Activated B cell treated with CpG ODN at 0.5 μM for 24 hours (primary cell): Measurements from ENCODE around the gene COIL. TPM values are rescaled to one million over a fixed set of nuclear protein-coding genes. Genes with fewer than 3 reads are reported as not detected.

Experiments used
- ATAC-seq: fragments of 200-7000 bp; cut with Tn5 transposase; one replicate; pipeline ENCODE4 v1.10.0; 2021; ENCODE audit warnings: low read depth, mild to moderate bottlenecking, moderate library complexity
- CTCF ChIA-PET: fragments of 350-600 bp; sonication (Branson Sonifier 250); formaldehyde crosslinking; loops from one replicate; lab custom pipeline; 2021; ENCODE audit warnings: antibody characterized with exemption; lab: Charles Lee
- POLR2A ChIA-PET: fragments of 350-600 bp; sonication (Branson Sonifier 250); formaldehyde crosslinking; loops from one replicate; lab custom pipeline; 2021; ENCODE audit warnings: antibody characterized with exemption; lab: Charles Lee
- DNase-seq: peaks from one replicate; pipeline ENCODE4 v3.0.0; 2022
- H3K27ac Mint-ChIP-seq: one replicate; pipeline ENCODE4 v1.8.0; 2020; ENCODE audit warnings: mixed read lengths
- H3K27me3 Mint-ChIP-seq: one replicate; pipeline ENCODE4 v1.8.0; 2021; ENCODE audit warnings: mixed read lengths
- H3K36me3 Mint-ChIP-seq: one replicate; pipeline ENCODE4 v1.8.0; 2021; ENCODE audit warnings: low read depth, mixed read lengths
- H3K4me1 Mint-ChIP-seq: one replicate; pipeline ENCODE4 v1.8.0; 2021; ENCODE audit warnings: mixed read lengths
- H3K4me3 Mint-ChIP-seq: one replicate; pipeline ENCODE4 v1.8.0; 2020; ENCODE audit warnings: mild to moderate bottlenecking, mixed read lengths
- H3K9me3 Mint-ChIP-seq: one replicate; pipeline ENCODE4 v1.8.0; 2020; ENCODE audit warnings: mixed read lengths
- intact Hi-C: fragments of 100-400 bp; cut with micrococcal nuclease; formaldehyde crosslinking; loops from one replicate; pipeline ENCODE4 v1.15.1; 2024
- total RNA-seq: library from RNA; stranded (reverse); gene quantifications from 2 replicates; pipeline ENCODE4 v1.2.3, GENCODE V29; 2022
- TF ChIP-seq, protein P1 (sequence below): fragments of 200-600 bp; IDR thresholded peaks from one replicate; pipeline ENCODE4 v1.8.0; 2022; ENCODE audit warnings: antibody characterized with exemption, mild to moderate bottlenecking

The COIL gene
- total RNA-seq, 1 donor from 2014 or later: 21.9 TPM

- intact Hi-C loops: no loop called here
- H3K27me3 Mint-ChIP-seq: no peaks in the 10 kb centered on the region
- CTCF ChIA-PET: no interaction called here
- ATAC-seq (no peak), DNase-seq (no peak)
- POLR2A ChIA-PET: no interaction called here
- no peak overlapping the region for H3K27ac Mint-ChIP-seq
- H3K9me3 Mint-ChIP-seq: no peaks in the 10 kb centered on the region
- peaks cover 2% of the 10 kb centered on the region for H3K4me1 Mint-ChIP-seq
- H3K4me3 Mint-ChIP-seq: no peak overlapping the region
- TF ChIP-seq, protein P1, sequence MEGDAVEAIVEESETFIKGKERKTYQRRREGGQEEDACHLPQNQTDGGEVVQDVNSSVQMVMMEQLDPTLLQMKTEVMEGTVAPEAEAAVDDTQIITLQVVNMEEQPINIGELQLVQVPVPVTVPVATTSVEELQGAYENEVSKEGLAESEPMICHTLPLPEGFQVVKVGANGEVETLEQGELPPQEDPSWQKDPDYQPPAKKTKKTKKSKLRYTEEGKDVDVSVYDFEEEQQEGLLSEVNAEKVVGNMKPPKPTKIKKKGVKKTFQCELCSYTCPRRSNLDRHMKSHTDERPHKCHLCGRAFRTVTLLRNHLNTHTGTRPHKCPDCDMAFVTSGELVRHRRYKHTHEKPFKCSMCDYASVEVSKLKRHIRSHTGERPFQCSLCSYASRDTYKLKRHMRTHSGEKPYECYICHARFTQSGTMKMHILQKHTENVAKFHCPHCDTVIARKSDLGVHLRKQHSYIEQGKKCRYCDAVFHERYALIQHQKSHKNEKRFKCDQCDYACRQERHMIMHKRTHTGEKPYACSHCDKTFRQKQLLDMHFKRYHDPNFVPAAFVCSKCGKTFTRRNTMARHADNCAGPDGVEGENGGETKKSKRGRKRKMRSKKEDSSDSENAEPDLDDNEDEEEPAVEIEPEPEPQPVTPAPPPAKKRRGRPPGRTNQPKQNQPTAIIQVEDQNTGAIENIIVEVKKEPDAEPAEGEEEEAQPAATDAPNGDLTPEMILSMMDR: no peak
- H3K36me3 Mint-ChIP-seq: no peaks in the 10 kb centered on the region
Observed at GRCh38 chr17:56925088-56925487, 35.8 kb downstream of the COIL start.

GRCh38 chr17:56919717-56920116 is 41.1 kb downstream of the COIL start:
- Mint-ChIP-seq H3K4me3 (no peak overlapping the region), H3K27ac (no peak overlapping the region), H3K27me3 (no peaks in the 10 kb centered on the region), H3K9me3 (peaks cover 7% of the 10 kb centered on the region), H3K4me1 (peaks cover 14% of the 10 kb centered on the region), H3K36me3 (no peaks in the 10 kb centered on the region)
- ChIA-PET CTCF (no interaction called here), POLR2A (interaction anchor here (0.6 to 1.3 kb wide), 2 partner anchors 11 to 48 kb away, joined by 4 to 6 read pairs; no protein-coding TSS in a partner anchor)
- DNase-seq: no peak
- TF ChIP-seq, protein P1: no peak
- ATAC-seq: no peak
- intact Hi-C loops: no loop called here

DNA sequence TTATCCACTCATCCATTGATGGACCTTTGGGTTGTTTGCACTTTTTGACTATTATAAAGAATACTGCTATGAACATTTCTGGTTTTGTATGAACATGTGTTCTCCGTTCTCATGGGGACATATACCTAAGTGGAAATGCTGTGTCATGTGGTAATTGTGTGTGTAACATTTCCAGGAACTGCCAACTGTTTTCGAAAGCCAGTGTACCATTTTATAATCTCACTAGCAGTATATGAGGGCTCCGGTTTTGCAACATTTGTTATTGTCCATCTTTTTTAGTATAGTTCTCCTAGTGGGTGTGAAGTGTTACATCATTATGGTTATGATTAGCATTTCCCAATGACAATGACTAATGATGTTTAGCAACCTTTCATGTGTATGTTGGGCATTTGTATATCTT is 41.9 kb downstream of the COIL start:
- intact Hi-C loops: no loop called here
- no peak for ATAC-seq

GRCh38 chr17:56917559-56918296 is 43.1 kb downstream of the COIL start:
- H3K36me3 Mint-ChIP-seq: peaks cover 6% of the 10 kb centered on the region
- intact Hi-C loops: no loop called here
- H3K9me3 Mint-ChIP-seq: peaks cover 7% of the 10 kb centered on the region
- ATAC-seq: no peak
- ChIA-PET CTCF (no interaction called here), POLR2A (no interaction called here)
- no peak for DNase-seq
- peaks cover 19% of the 10 kb centered on the region for H3K4me1 Mint-ChIP-seq
- TF ChIP-seq, protein P1: no peak
- no peaks in the 10 kb centered on the region for H3K27me3 Mint-ChIP-seq
- no peak overlapping the region for H3K27ac Mint-ChIP-seq
- no peak overlapping the region for H3K4me3 Mint-ChIP-seq

More for the DNA sequence above, 41.9 kb downstream of the COIL start:
- no peak overlapping the region for H3K27ac Mint-ChIP-seq
- peaks cover 19% of the 10 kb centered on the region for H3K4me1 Mint-ChIP-seq
- H3K27me3 Mint-ChIP-seq: no peaks in the 10 kb centered on the region
- no peaks in the 10 kb centered on the region for H3K36me3 Mint-ChIP-seq
- CTCF ChIA-PET: no interaction called here
- POLR2A ChIA-PET: interaction anchor here (1.3 kb wide), 1 partner anchor 11 kb away, joined by 4 read pairs; no protein-coding TSS in a partner anchor
- H3K9me3 Mint-ChIP-seq: peaks cover 7% of the 10 kb centered on the region
- TF ChIP-seq, protein P1: no peak
- H3K4me3 Mint-ChIP-seq: no peak overlapping the region
- DNase-seq: no peak

DNA sequence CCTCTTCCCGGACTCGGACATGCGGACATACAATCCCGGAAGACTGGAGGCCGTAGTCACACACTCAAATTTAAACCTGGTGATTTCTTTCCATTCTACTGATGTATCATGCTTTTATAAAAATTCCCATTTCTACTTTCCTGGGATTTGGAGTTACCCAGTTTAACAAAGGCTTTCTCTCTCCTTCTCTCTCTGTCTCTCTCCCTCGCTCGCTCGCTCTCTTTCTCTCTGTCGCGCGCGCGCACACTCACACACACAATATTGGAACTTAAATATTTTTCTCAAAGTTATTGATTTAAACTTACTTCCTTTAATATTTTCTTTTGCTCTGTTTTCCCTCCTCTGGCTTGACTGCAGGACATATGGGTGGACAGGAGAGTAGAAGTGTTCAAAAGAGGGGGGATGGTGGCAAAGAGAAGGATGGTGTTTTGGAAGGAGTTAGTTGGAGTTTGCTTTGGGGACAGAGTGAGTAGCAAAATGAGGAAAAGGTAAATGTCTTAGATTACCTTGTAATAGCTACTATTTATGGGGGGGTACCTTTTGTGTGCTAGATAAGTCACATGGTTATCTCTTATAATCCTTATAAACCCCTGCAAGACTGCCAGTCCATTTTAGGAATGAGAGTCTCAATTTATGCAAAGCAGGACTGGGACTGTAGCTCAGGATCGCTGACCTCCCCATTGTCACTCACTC is 46.1 kb downstream of the COIL start:
- peaks cover 9% of the 10 kb centered on the region for H3K36me3 Mint-ChIP-seq
- no peaks in the 10 kb centered on the region for H3K27me3 Mint-ChIP-seq
- TF ChIP-seq, protein P1: no peak
- peaks cover 7% of the 10 kb centered on the region for H3K9me3 Mint-ChIP-seq
- ChIA-PET CTCF (no interaction called here), POLR2A (interaction anchor here (0.8 to 1.9 kb wide), 5 partner anchors 13 to 170 kb away, joined by 3 to 10 read pairs (median 3); partner anchors contain the start of gene AKAP1)
- H3K4me3 Mint-ChIP-seq: peak overlapping the region; percentile 94
- peaks cover 47% of the 10 kb centered on the region for H3K4me1 Mint-ChIP-seq
- intact Hi-C loops: loop anchor here (1.0 to 5.0 kb wide), 4 partner anchors 26 to 173 kb away; partner anchors contain the start of genes AKAP1, C17orf67 and COIL
- DNase-seq (no peak), ATAC-seq (no peak)
- H3K27ac Mint-ChIP-seq: peak overlapping the region; percentile 82
